DND-41 (cell line): ENCODE measurements around the gene ADRB1.

Experiments
- ATAC-seq: fragments of 200-7000 bp; cut with Tn5 transposase; 3 replicates; pipeline ENCODE4 v1.9.1; 2021; ENCODE audit warnings: low read depth; ENCODE audit not compliant: insufficient read depth
- DNase-seq: peaks from one replicate; pipeline ENCODE4 v3.0.0-alpha.2; 2020
- H2AFZ ChIP-seq: 2 replicates; pipeline ENCODE4 v1.6.0; 2012; ENCODE audit warnings: low read depth, low read length
- H3K27ac ChIP-seq: 2 replicates; pipeline ENCODE4 v1.5.1; 2012; ENCODE audit warnings: low read length, inconsistent platforms
- H3K27me3 ChIP-seq: fragments of 200-600 bp; sonication (generic); 2 replicates; pipeline ENCODE4 v1.6.0; 2012; ENCODE audit warnings: low read length, mild to moderate bottlenecking, inconsistent platforms; ENCODE audit not compliant: insufficient read depth, poor library complexity
- H3K36me3 ChIP-seq: 2 replicates; pipeline ENCODE4 v1.5.1; 2012; ENCODE audit warnings: low read length, inconsistent platforms; ENCODE audit not compliant: insufficient read depth
- H3K4me1 ChIP-seq: 2 replicates; pipeline ENCODE4 v1.5.1; 2012; ENCODE audit warnings: mild to moderate bottlenecking, low read length; ENCODE audit not compliant: insufficient read depth
- H3K4me2 ChIP-seq: 2 replicates; pipeline ENCODE4 v1.6.0; 2012; ENCODE audit warnings: mild to moderate bottlenecking, moderate library complexity, low read length, inconsistent platforms; ENCODE audit not compliant: insufficient read depth
- H3K4me3 ChIP-seq, 2 experiments: fragments of 200-600 bp in 1 of 2; shearing (Covaris generic) in 1 of 2; 2 replicates each; pipeline ENCODE4 v1.5.1; 2012 to 2016; ENCODE audit warnings: inconsistent platforms in 2 of 2, low read length in 2 of 2, mild to moderate bottlenecking in 2 of 2, low read depth in 1 of 2, moderate library complexity in 1 of 2
- H3K79me2 ChIP-seq: 2 replicates; pipeline ENCODE4 v1.6.0; 2012; ENCODE audit warnings: low read length, inconsistent platforms; ENCODE audit not compliant: insufficient read depth
- H3K9ac ChIP-seq: 2 replicates; pipeline ENCODE4 v1.6.0; 2012; ENCODE audit warnings: low read depth, mild to moderate bottlenecking, inconsistent platforms, low read length, moderate library complexity
- H3K9me3 ChIP-seq: 2 replicates; pipeline ENCODE4 v1.5.1; 2012; ENCODE audit warnings: low read length, moderate library complexity, mild to moderate bottlenecking, inconsistent platforms; ENCODE audit not compliant: insufficient read depth, severe bottlenecking
- H4K20me1 ChIP-seq: 2 replicates; pipeline ENCODE4 v1.6.0; 2012; ENCODE audit warnings: low read length; ENCODE audit not compliant: insufficient read depth
- CTCF ChIP-seq: IDR thresholded peaks from 2 replicates; pipeline ENCODE4 v1.5.1; 2012; ENCODE audit warnings: borderline replicate concordance, low read length, moderate library complexity, mild to moderate bottlenecking; ENCODE audit not compliant: poor library complexity, severe bottlenecking; ENCODE audit errors: extremely low read depth
- EZH2 ChIP-seq: IDR thresholded peaks from 3 replicates; pipeline ENCODE4 v1.6.1; 2012; ENCODE audit warnings: borderline replicate concordance, low read depth, mild to moderate bottlenecking, moderate library complexity, low read length, inconsistent platforms; ENCODE audit not compliant: severe bottlenecking

ADRB1 gene

GRCh38 chr10:114021154-114021553, 22.5 kb upstream of the ADRB1 start:
- H3K4me2 ChIP-seq = no peak overlapping the region
- H3K79me2 ChIP-seq = no peaks in the 10 kb centered on the region
- no peak overlapping the region for H3K27ac ChIP-seq
- ATAC-seq (no peak), DNase-seq (no peak)
- H3K4me1 ChIP-seq = peaks cover 24% of the 10 kb centered on the region
- no peaks in the 10 kb centered on the region for H3K9me3 ChIP-seq
- H3K36me3 ChIP-seq = no peaks in the 10 kb centered on the region
- no peak overlapping the region for H3K9ac ChIP-seq
- no peak overlapping the region for H3K4me3 ChIP-seq
- H4K20me1 ChIP-seq = no peaks in the 10 kb centered on the region
- H3K27me3 ChIP-seq = no peaks in the 10 kb centered on the region
- no peak overlapping the region for H2AFZ ChIP-seq
- TF ChIP-seq EZH2 (no peak), CTCF (no peak)

DNA sequence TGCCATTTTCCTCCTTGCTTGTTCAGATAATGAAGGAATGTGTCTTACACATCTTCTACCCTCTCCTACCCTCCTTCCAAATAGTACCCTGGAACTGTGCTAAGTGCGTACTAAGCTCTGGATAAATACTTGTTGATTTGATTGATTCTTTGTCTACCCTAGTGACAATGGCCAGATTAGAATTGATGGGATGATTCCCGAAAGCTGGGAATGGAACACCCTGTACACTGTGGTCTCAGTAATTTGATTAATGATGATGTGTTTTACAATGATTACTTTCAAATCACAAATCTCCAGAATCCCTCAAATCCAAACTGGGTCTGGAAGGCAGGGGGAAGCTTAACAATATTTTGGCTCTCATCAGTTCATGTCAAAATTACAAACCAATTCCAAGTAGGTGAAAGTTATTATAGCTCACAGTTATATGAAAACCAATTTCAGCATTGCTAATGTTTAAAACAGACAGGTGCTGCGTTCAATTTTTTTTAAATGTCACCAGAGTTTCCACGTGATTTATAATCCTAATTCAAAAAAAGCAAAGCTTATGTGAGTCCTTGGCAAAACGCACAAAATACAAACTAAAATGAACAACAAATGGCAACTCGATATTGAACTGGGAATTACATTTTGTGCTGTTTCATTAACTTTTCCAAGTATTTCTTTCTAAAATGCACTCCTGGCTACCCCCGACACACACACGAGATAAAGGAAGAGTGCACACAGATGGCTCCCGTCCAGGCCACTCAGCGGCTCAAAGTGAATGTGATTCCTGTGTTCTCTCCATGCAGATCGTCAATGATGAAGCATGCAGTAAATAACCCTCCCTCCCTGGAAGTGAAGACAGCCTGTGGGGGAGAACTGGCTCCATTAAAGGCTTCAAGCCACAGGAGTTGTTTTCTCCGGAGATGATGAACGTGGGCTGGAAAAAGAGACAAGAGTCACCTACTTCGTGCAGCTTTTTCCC, 21.7 kb upstream of the ADRB1 start:
- H3K4me3 ChIP-seq = no peak overlapping the region
- H3K4me1 ChIP-seq = peaks cover 24% of the 10 kb centered on the region
- H4K20me1 ChIP-seq = no peaks in the 10 kb centered on the region
- no peak for TF ChIP-seq EZH2
- TF ChIP-seq CTCF = no peak
- no peaks in the 10 kb centered on the region for H3K36me3 ChIP-seq
- no peaks in the 10 kb centered on the region for H3K27me3 ChIP-seq
- no peaks in the 10 kb centered on the region for H3K79me2 ChIP-seq
- no peak for DNase-seq
- no peak overlapping the region for H2AFZ ChIP-seq
- no peaks in the 10 kb centered on the region for H3K9me3 ChIP-seq
- no peak overlapping the region for H3K4me2 ChIP-seq
- no peak for ATAC-seq
- H3K27ac ChIP-seq = no peak overlapping the region
- no peak overlapping the region for H3K9ac ChIP-seq

- no peak for TF ChIP-seq EZH2
- no peak for TF ChIP-seq CTCF
- Histone ChIP-seq H3K9me3 (no peaks in the 10 kb centered on the region), H3K4me1 (peaks cover 24% of the 10 kb centered on the region), H3K9ac (no peak overlapping the region), H4K20me1 (no peaks in the 10 kb centered on the region), H3K27me3 (no peaks in the 10 kb centered on the region), H2AFZ (no peak overlapping the region), H3K36me3 (no peaks in the 10 kb centered on the region), H3K79me2 (no peaks in the 10 kb centered on the region), H3K27ac (no peak overlapping the region), H3K4me2 (no peak overlapping the region), H3K4me3 (no peak overlapping the region)
- ATAC-seq (no peak), DNase-seq (no peak)
Measured at GRCh38 chr10:114022766-114023597, 20.7 kb upstream of the ADRB1 start.
